Nephron (organoid): Measurements from ENCODE around the gene DLG1.

Experiments
- H3K27ac Mint-ChIP-seq, 3 experiments: 2 replicates each; pipeline ENCODE4 v1.8.0; 2020; ENCODE audit warnings: mixed read lengths in 3 of 3, mild to moderate bottlenecking in 2 of 3, moderate library complexity in 1 of 3
- H3K27me3 Mint-ChIP-seq: 2 replicates; pipeline ENCODE4 v1.8.0; 2021; ENCODE audit warnings: low read depth, mild to moderate bottlenecking, moderate library complexity, mixed read lengths
- H3K36me3 Mint-ChIP-seq: 2 replicates; pipeline ENCODE4 v1.8.0; 2020; ENCODE audit warnings: low read depth, mixed read lengths
- H3K4me1 Mint-ChIP-seq: 2 replicates; pipeline ENCODE4 v1.8.0; 2020; ENCODE audit warnings: mixed read lengths
- H3K4me3 Mint-ChIP-seq, 3 experiments: 2 replicates each; pipeline ENCODE4 v1.8.0; 2020; ENCODE audit warnings: mild to moderate bottlenecking in 3 of 3, mixed read lengths in 3 of 3, moderate library complexity in 2 of 3
- H3K9me3 Mint-ChIP-seq: 2 replicates; pipeline ENCODE4 v1.8.0; 2020; ENCODE audit warnings: mixed read lengths
- CTCF ChIP-seq, 3 experiments: fragments of 200-600 bp; sonication (generic); IDR thresholded peaks; one replicate each; pipeline ENCODE4 v1.5.0; 2021; ENCODE audit warnings: antibody characterized with exemption in 3 of 3; ENCODE audit not compliant: unreplicated experiment in 3 of 3

Gene DLG1

GRCh38 chr3:197019535-197019934 lies 278.9 kb downstream of the DLG1 start:
- H3K27me3 Mint-ChIP-seq, result peaks cover 53% of the 10 kb centered on the region
- no peak for TF ChIP-seq CTCF (IDR thresholded peaks at IDR 0.05; ENCODE audit: unreplicated experiment in 3 of 3)
- H3K4me1 Mint-ChIP-seq, result peaks cover 10% of the 10 kb centered on the region
- H3K9me3 Mint-ChIP-seq, result no peaks in the 10 kb centered on the region
- no peak overlapping the region for H3K27ac Mint-ChIP-seq
- no peaks in the 10 kb centered on the region for H3K36me3 Mint-ChIP-seq
- no peak overlapping the region for H3K4me3 Mint-ChIP-seq

- Mint-ChIP-seq H3K36me3 (no peaks in the 10 kb centered on the region), H3K9me3 (no peaks in the 10 kb centered on the region), H3K27ac (no peak overlapping the region), H3K4me1 (peaks cover 10% of the 10 kb centered on the region), H3K4me3 (no peak overlapping the region), H3K27me3 (peaks cover 54% of the 10 kb centered on the region)
- TF ChIP-seq CTCF (IDR thresholded peaks at IDR 0.05; ENCODE audit: unreplicated experiment in 3 of 3), result no peak
Observed at GRCh38 chr3:197019021-197019420, 279.4 kb downstream of the DLG1 start.

GRCh38 chr3:197017003-197017402 lies 281.4 kb downstream of the DLG1 start:
- H3K27ac Mint-ChIP-seq, result no peak overlapping the region
- TF ChIP-seq CTCF (IDR thresholded peaks at IDR 0.05; ENCODE audit: unreplicated experiment in 3 of 3), result no peak
- H3K36me3 Mint-ChIP-seq, result no peaks in the 10 kb centered on the region
- no peaks in the 10 kb centered on the region for H3K9me3 Mint-ChIP-seq
- peaks cover 41% of the 10 kb centered on the region for H3K27me3 Mint-ChIP-seq
- no peak overlapping the region for H3K4me3 Mint-ChIP-seq
- H3K4me1 Mint-ChIP-seq, result no peaks in the 10 kb centered on the region

GRCh38 chr3:197015790-197016736 lies 282.3 kb downstream of the DLG1 start:
- TF ChIP-seq CTCF (IDR thresholded peaks at IDR 0.05; ENCODE audit: unreplicated experiment in 3 of 3), result no peak
- H3K9me3 Mint-ChIP-seq, result no peaks in the 10 kb centered on the region
- no peak overlapping the region for H3K27ac Mint-ChIP-seq
- H3K36me3 Mint-ChIP-seq, result no peaks in the 10 kb centered on the region
- H3K27me3 Mint-ChIP-seq, result peaks cover 33% of the 10 kb centered on the region
- peaks cover 3% of the 10 kb centered on the region for H3K4me1 Mint-ChIP-seq
- no peak overlapping the region for H3K4me3 Mint-ChIP-seq

- Mint-ChIP-seq H3K4me1 (peaks cover 6% of the 10 kb centered on the region), H3K36me3 (no peaks in the 10 kb centered on the region), H3K27me3 (peaks cover 26% of the 10 kb centered on the region), H3K4me3 (no peak overlapping the region), H3K9me3 (no peaks in the 10 kb centered on the region), H3K27ac (no peak overlapping the region)
- TF ChIP-seq CTCF (IDR thresholded peaks at IDR 0.05; ENCODE audit: unreplicated experiment in 3 of 3), result no peak
Observed at GRCh38 chr3:197014942-197015575, 283.4 kb downstream of the DLG1 start.
